Astrocyte (in vitro differentiated cells and primary cell): ENCODE results near the gene PARD3B. TPM values are rescaled to one million over a fixed set of nuclear protein-coding genes. Genes with fewer than 3 reads are reported as not detected.

Experiments used
- DNase-seq: peaks from one replicate; pipeline ENCODE4 v3.0.0-alpha.2; 2010; ENCODE audit warnings: low read depth
- FAIRE-seq: peaks from 2 replicates; lab custom pipeline; 2011; peaks lifted over from hg19 to GRCh38; lab: Jason Lieb, UNC
- H2AFZ ChIP-seq: 2 replicates; pipeline ENCODE4 v1.6.0; 2012; ENCODE audit warnings: low read depth, low read length, inconsistent platforms
- H3K27ac ChIP-seq: 2 replicates; pipeline ENCODE4 v1.5.1; 2011; ENCODE audit warnings: low read depth, low read length, inconsistent platforms
- H3K27me3 ChIP-seq: 2 replicates; pipeline ENCODE4 v1.6.0; 2011; ENCODE audit warnings: low read length, inconsistent platforms; ENCODE audit not compliant: insufficient read depth
- H3K36me3 ChIP-seq: 2 replicates; pipeline ENCODE4 v1.5.1; 2011; ENCODE audit warnings: low read length, inconsistent platforms; ENCODE audit not compliant: insufficient read depth
- H3K4me1 ChIP-seq: 2 replicates; pipeline ENCODE4 v1.5.1; 2011; ENCODE audit warnings: low read length, inconsistent platforms; ENCODE audit not compliant: insufficient read depth
- H3K4me2 ChIP-seq: 2 replicates; pipeline ENCODE4 v1.6.0; 2012; ENCODE audit warnings: low read length, inconsistent platforms
- H3K4me3 ChIP-seq: 2 replicates; pipeline ENCODE4 v1.5.1; 2011; ENCODE audit warnings: low read depth, mild to moderate bottlenecking, low read length, inconsistent platforms; ENCODE audit not compliant: insufficient read depth
- H3K79me2 ChIP-seq: 2 replicates; pipeline ENCODE4 v1.6.0; 2012; ENCODE audit warnings: mild to moderate bottlenecking, low read length, inconsistent platforms; ENCODE audit not compliant: insufficient read depth
- H3K9ac ChIP-seq: 2 replicates; pipeline ENCODE4 v1.6.0; 2012; ENCODE audit warnings: mild to moderate bottlenecking, low read length, inconsistent platforms
- H3K9me3 ChIP-seq: 2 replicates; pipeline ENCODE4 v1.5.1; 2012; ENCODE audit warnings: low read depth, mild to moderate bottlenecking, low read length, inconsistent platforms; ENCODE audit not compliant: insufficient read depth
- H4K20me1 ChIP-seq: 2 replicates; pipeline ENCODE4 v1.6.0; 2012; ENCODE audit warnings: low read length, inconsistent platforms; ENCODE audit not compliant: insufficient read depth
- H3K27ac Mint-ChIP-seq: one replicate; pipeline ENCODE4 v1.8.0; 2021; ENCODE audit warnings: mild to moderate bottlenecking, mixed read lengths; ENCODE audit not compliant: unreplicated experiment
- H3K27me3 Mint-ChIP-seq: one replicate; pipeline ENCODE4 v1.8.0; 2021; ENCODE audit warnings: low read depth, mixed read lengths; ENCODE audit not compliant: unreplicated experiment
- H3K36me3 Mint-ChIP-seq: one replicate; pipeline ENCODE4 v1.8.0; 2021; ENCODE audit warnings: low read depth, mixed read lengths; ENCODE audit not compliant: unreplicated experiment
- H3K4me1 Mint-ChIP-seq: one replicate; pipeline ENCODE4 v1.8.0; 2021; ENCODE audit warnings: low read depth, mixed read lengths; ENCODE audit not compliant: unreplicated experiment
- H3K4me3 Mint-ChIP-seq: one replicate; pipeline ENCODE4 v1.8.0; 2021; ENCODE audit warnings: mild to moderate bottlenecking, moderate library complexity, mixed read lengths; ENCODE audit not compliant: unreplicated experiment
- H3K9me3 Mint-ChIP-seq: one replicate; pipeline ENCODE4 v1.8.0; 2021; ENCODE audit warnings: mild to moderate bottlenecking, mixed read lengths; ENCODE audit not compliant: unreplicated experiment
- CTCF ChIP-seq: IDR thresholded peaks from 2 replicates; pipeline ENCODE4 v1.5.1; 2011; ENCODE audit warnings: low read depth, mild to moderate bottlenecking, inconsistent platforms, low read length, moderate library complexity; ENCODE audit not compliant: insufficient read depth
- EZH2 ChIP-seq: IDR thresholded peaks from 2 replicates; pipeline ENCODE4 v1.6.1; 2012; ENCODE audit warnings: mild to moderate bottlenecking, low read length, inconsistent platforms; ENCODE audit not compliant: insufficient read depth
- total RNA-seq: library from RNA; stranded (reverse); gene quantifications from 2 replicates; pipeline ENCODE4 v1.2.1, GENCODE V29; 2021

The PARD3B gene
- total RNA-seq, 1 donor from 2014 or later: 6.5 TPM

- no peak overlapping the region for H3K27ac ChIP-seq
- H3K27me3 ChIP-seq: no peaks in the 10 kb centered on the region
- FAIRE-seq (no peak), DNase-seq (no peak)
- peaks cover 8% of the 10 kb centered on the region for H3K4me1 Mint-ChIP-seq
- no peak overlapping the region for H3K4me3 ChIP-seq
- no peak overlapping the region for H2AFZ ChIP-seq
- TF ChIP-seq EZH2 (no peak), CTCF (no peak)
- H3K9me3 Mint-ChIP-seq: no peaks in the 10 kb centered on the region
- H3K4me2 ChIP-seq: no peak overlapping the region
- H3K4me3 Mint-ChIP-seq: no peak overlapping the region
- H4K20me1 ChIP-seq: no peaks in the 10 kb centered on the region
- no peaks in the 10 kb centered on the region for H3K27me3 Mint-ChIP-seq
- no peak overlapping the region for H3K27ac Mint-ChIP-seq
- H3K4me1 ChIP-seq: no peaks in the 10 kb centered on the region
- no peaks in the 10 kb centered on the region for H3K36me3 Mint-ChIP-seq
- no peaks in the 10 kb centered on the region for H3K9me3 ChIP-seq
- H3K36me3 ChIP-seq: no peaks in the 10 kb centered on the region
- no peak overlapping the region for H3K9ac ChIP-seq
- no peaks in the 10 kb centered on the region for H3K79me2 ChIP-seq
Measured at GRCh38 chr2:204901591-204901990, 356.3 kb downstream of the PARD3B start.

- Histone ChIP-seq H3K79me2 (no peaks in the 10 kb centered on the region), H3K4me1 (no peaks in the 10 kb centered on the region)
Measured at GRCh38 chr2:204909791-204910190, 364.5 kb downstream of the PARD3B start.

More at GRCh38 chr2:204909791-204910190, 364.5 kb downstream of the PARD3B start:
- FAIRE-seq: peak; percentile 56
- Histone ChIP-seq H3K4me2 (no peak overlapping the region), H2AFZ (no peak overlapping the region), H3K27ac (no peak overlapping the region), H3K36me3 (no peaks in the 10 kb centered on the region), H3K9me3 (no peaks in the 10 kb centered on the region), H3K9ac (no peak overlapping the region), H3K4me3 (no peak overlapping the region), H4K20me1 (no peaks in the 10 kb centered on the region), H3K27me3 (no peaks in the 10 kb centered on the region)
- H3K36me3 Mint-ChIP-seq: peaks cover 2% of the 10 kb centered on the region
- H3K27ac Mint-ChIP-seq: no peak overlapping the region
- H3K4me1 Mint-ChIP-seq: peaks cover 8% of the 10 kb centered on the region
- H3K9me3 Mint-ChIP-seq: no peaks in the 10 kb centered on the region
- no peak for DNase-seq
- no peak overlapping the region for H3K4me3 Mint-ChIP-seq
- H3K27me3 Mint-ChIP-seq: no peaks in the 10 kb centered on the region
- TF ChIP-seq CTCF (no peak), EZH2 (no peak)
